HG02798 (cell line): ENCODE data around the gene PGAP3.

Experiments
- ATAC-seq: cut with Tn5 transposase; IDR thresholded peaks from one replicate; pipeline ENCODE4 v1.9.1; 2021; ENCODE audit warnings: mild to moderate bottlenecking; ENCODE audit not compliant: unreplicated experiment, poor library complexity

PGAP3 gene

GRCh38 chr17:39641883-39642282 is 46.0 kb downstream of the PGAP3 start:
- ATAC-seq: no peak

- no peak for ATAC-seq
These were observed 46.8 kb downstream of the PGAP3 start for GRCh38 chr17:39641097-39641496.

GRCh38 chr17:39640591-39641031 is 47.2 kb downstream of the PGAP3 start:
- ATAC-seq: no peak

- ATAC-seq: no peak
These were observed 48.0 kb downstream of the PGAP3 start for GRCh38 chr17:39639566-39640458.

- ATAC-seq: no peak
These were observed 48.8 kb downstream of the PGAP3 start for GRCh38 chr17:39639043-39639442.

GRCh38 chr17:39638317-39638716 is 49.5 kb downstream of the PGAP3 start:
- ATAC-seq: no peak

- ATAC-seq: peak; percentile 84
These were observed 50.7 kb downstream of the PGAP3 start, which contains the start of gene STARD3 for GRCh38 chr17:39636927-39637736. TSS of gene STARD3 (plus strand) at chr17:39637144. CDS start at chr17:39653532, 16,388 bp downstream.

- ATAC-seq: no peak
These were observed 51.3 kb downstream of the PGAP3 start for GRCh38 chr17:39636587-39636926.

- ATAC-seq: no peak
These were observed 52.2 kb downstream of the PGAP3 start for GRCh38 chr17:39635614-39636176.

GRCh38 chr17:39634384-39634871 is 53.4 kb downstream of the PGAP3 start:
- ATAC-seq: no peak

- ATAC-seq: no peak
These were observed 54.2 kb downstream of the PGAP3 start for GRCh38 chr17:39633570-39634183.

GRCh38 chr17:39632153-39632941 is 55.5 kb downstream of the PGAP3 start:
- no peak for ATAC-seq

- no peak for ATAC-seq
These were observed 56.5 kb downstream of the PGAP3 start for GRCh38 chr17:39631403-39631802.

- ATAC-seq: no peak
These were observed 58.0 kb downstream of the PGAP3 start for GRCh38 chr17:39629898-39630297.

GRCh38 chr17:39629494-39629880 is 58.4 kb downstream of the PGAP3 start:
- ATAC-seq: no peak

GRCh38 chr17:39628655-39629493 is 59.0 kb downstream of the PGAP3 start:
- no peak for ATAC-seq

- ATAC-seq: no peak
These were observed 59.9 kb downstream of the PGAP3 start for GRCh38 chr17:39627712-39628516.
